Measurements from ENCODE around the gene C16orf92. TPM values are rescaled to one million over a fixed set of nuclear protein-coding genes. Genes with fewer than 3 reads are reported as not detected.
"Not testable (repeated sequence)": the region's sequence is repeated elsewhere in the genome, so short reads cannot be mapped to it uniquely, and the experiment has no call there.

Gene C16orf92
- total RNA-seq, 2 donors from 2014 or later = not detected

GRCh38 chr16:30004424-30004776, 18.6 kb upstream of the C16orf92 start:
- H3K36me3 Mint-ChIP-seq (ENCODE audit: low read depth) = peaks cover 7% of the 10 kb centered on the region
- H3K4me1 Mint-ChIP-seq = peaks cover 15% of the 10 kb centered on the region
- ATAC-seq (peak; percentile 18), DNase-seq (no peak)
- no peaks in the 10 kb centered on the region for H3K9me3 ChIP-seq (ENCODE audit: control insufficient read depth, low read length, poor library complexity, severe bottlenecking)
- no peak overlapping the region for H3K27ac Mint-ChIP-seq
- H3K4me3 Mint-ChIP-seq = peak overlapping the region; percentile 41
- H3K27me3 Mint-ChIP-seq = peaks cover 14% of the 10 kb centered on the region

- no peaks in the 10 kb centered on the region for H3K9me3 ChIP-seq (ENCODE audit: control insufficient read depth, low read length, poor library complexity, severe bottlenecking)
- H3K27ac Mint-ChIP-seq = no peak overlapping the region
- DNase-seq = no peak
- H3K27me3 Mint-ChIP-seq = peaks cover 14% of the 10 kb centered on the region
- peak; percentile 10 for ATAC-seq
- H3K36me3 Mint-ChIP-seq (ENCODE audit: low read depth) = peaks cover 7% of the 10 kb centered on the region
- H3K4me1 Mint-ChIP-seq = peaks cover 11% of the 10 kb centered on the region
- H3K4me3 Mint-ChIP-seq = no peak overlapping the region
Measured at GRCh38 chr16:30004811-30005242, 18.2 kb upstream of the C16orf92 start.

GRCh38 chr16:30005341-30006094, 17.5 kb upstream of the C16orf92 start:
- Mint-ChIP-seq H3K4me3 (no peak overlapping the region), H3K27ac (no peak overlapping the region), H3K36me3 (ENCODE audit: low read depth) (peaks cover 7% of the 10 kb centered on the region), H3K27me3 (peaks cover 14% of the 10 kb centered on the region), H3K4me1 (peaks cover 16% of the 10 kb centered on the region)
- ATAC-seq = peak; percentile 73
- H3K9me3 ChIP-seq (ENCODE audit: control insufficient read depth, low read length, poor library complexity, severe bottlenecking) = no peaks in the 10 kb centered on the region
- DNase-seq = peak in 2 of 3 donors; percentile 23 to 35

GRCh38 chr16:30006095-30006473, 16.9 kb upstream of the C16orf92 start:
- Mint-ChIP-seq H3K27ac (no peak overlapping the region), H3K27me3 (peaks cover 14% of the 10 kb centered on the region), H3K4me1 (peaks cover 17% of the 10 kb centered on the region), H3K36me3 (ENCODE audit: low read depth) (peaks cover 7% of the 10 kb centered on the region), H3K4me3 (no peak overlapping the region)
- no peaks in the 10 kb centered on the region for H3K9me3 ChIP-seq (ENCODE audit: control insufficient read depth, low read length, poor library complexity, severe bottlenecking)
- no peak for DNase-seq
- ATAC-seq = no peak

GRCh38 chr16:30006659-30007377, 16.2 kb upstream of the C16orf92 start:
- DNase-seq = no peak
- H3K9me3 ChIP-seq (ENCODE audit: control insufficient read depth, low read length, poor library complexity, severe bottlenecking) = no peaks in the 10 kb centered on the region
- Mint-ChIP-seq H3K4me3 (no peak overlapping the region), H3K36me3 (ENCODE audit: low read depth) (peaks cover 6% of the 10 kb centered on the region), H3K27ac (no peak overlapping the region), H3K4me1 (peaks cover 16% of the 10 kb centered on the region), H3K27me3 (peaks cover 16% of the 10 kb centered on the region)
- ATAC-seq = no peak

GRCh38 chr16:30007378-30007895, 15.6 kb upstream of the C16orf92 start:
- Mint-ChIP-seq H3K27ac (no peak overlapping the region), H3K4me3 (no peak overlapping the region), H3K36me3 (ENCODE audit: low read depth) (peaks cover 4% of the 10 kb centered on the region), H3K4me1 (peaks cover 15% of the 10 kb centered on the region), H3K27me3 (peaks cover 21% of the 10 kb centered on the region)
- DNase-seq = no peak
- no peak for ATAC-seq
- no peaks in the 10 kb centered on the region for H3K9me3 ChIP-seq (ENCODE audit: control insufficient read depth, low read length, poor library complexity, severe bottlenecking)

- H3K27me3 Mint-ChIP-seq = peaks cover 21% of the 10 kb centered on the region
- peak overlapping the region; percentile 63 for H3K4me3 Mint-ChIP-seq
- no peaks in the 10 kb centered on the region for H3K9me3 ChIP-seq (ENCODE audit: control insufficient read depth, low read length, poor library complexity, severe bottlenecking)
- H3K27ac Mint-ChIP-seq = no peak overlapping the region
- no peak for DNase-seq
- H3K4me1 Mint-ChIP-seq = peaks cover 11% of the 10 kb centered on the region
- peaks cover 4% of the 10 kb centered on the region for H3K36me3 Mint-ChIP-seq (ENCODE audit: low read depth)
- no peak for ATAC-seq
Measured at GRCh38 chr16:30009085-30009862, 13.7 kb upstream of the C16orf92 start.

GRCh38 chr16:30009990-30010843, 12.8 kb upstream of the C16orf92 start:
- DNase-seq (no peak), ATAC-seq (peak; percentile 14)
- H3K27ac Mint-ChIP-seq = no peak overlapping the region
- peak overlapping the region; percentile 92 for H3K4me3 Mint-ChIP-seq
- peaks cover 21% of the 10 kb centered on the region for H3K27me3 Mint-ChIP-seq
- peaks cover 4% of the 10 kb centered on the region for H3K36me3 Mint-ChIP-seq (ENCODE audit: low read depth)
- no peaks in the 10 kb centered on the region for H3K9me3 ChIP-seq (ENCODE audit: control insufficient read depth, low read length, poor library complexity, severe bottlenecking)
- peaks cover 11% of the 10 kb centered on the region for H3K4me1 Mint-ChIP-seq

- DNase-seq (no peak), ATAC-seq (peak; percentile 70)
- no peak within 1 kb of the TSS for H3K27ac Mint-ChIP-seq
- H3K4me3 Mint-ChIP-seq = peak within 1 kb of the TSS; percentile 92
- peaks cover 4% of the 10 kb centered on the region for H3K36me3 Mint-ChIP-seq (ENCODE audit: low read depth)
- H3K9me3 ChIP-seq (ENCODE audit: control insufficient read depth, low read length, poor library complexity, severe bottlenecking) = no peaks in the 10 kb centered on the region
- peaks cover 11% of the 10 kb centered on the region for H3K4me1 Mint-ChIP-seq
- H3K27me3 Mint-ChIP-seq = peaks cover 21% of the 10 kb centered on the region
Measured at GRCh38 chr16:30010844-30011713, 11.9 kb upstream of the C16orf92 start, which contains the start of gene DOC2A. TSS of gene DOC2A (minus strand) at chr16:30011027. CDS start at chr16:30010222, 805 bp downstream.

- H3K27me3 Mint-ChIP-seq = peaks cover 21% of the 10 kb centered on the region
- peak overlapping the region; percentile 92 for H3K4me3 Mint-ChIP-seq
- no peaks in the 10 kb centered on the region for H3K9me3 ChIP-seq (ENCODE audit: control insufficient read depth, low read length, poor library complexity, severe bottlenecking)
- no peak for DNase-seq
- H3K27ac Mint-ChIP-seq = no peak overlapping the region
- ATAC-seq = no peak
- peaks cover 4% of the 10 kb centered on the region for H3K36me3 Mint-ChIP-seq (ENCODE audit: low read depth)
- peaks cover 11% of the 10 kb centered on the region for H3K4me1 Mint-ChIP-seq
Measured at GRCh38 chr16:30011714-30012504, 11.1 kb upstream of the C16orf92 start.

- H3K27ac Mint-ChIP-seq; H3K4me3 Mint-ChIP-seq; ATAC-seq; DNase-seq; H3K9me3 ChIP-seq (ENCODE audit: control insufficient read depth, low read length, poor library complexity, severe bottlenecking); H3K36me3 Mint-ChIP-seq (ENCODE audit: low read depth): not testable (repeated sequence)
- H3K4me1 Mint-ChIP-seq = peaks cover 11% of the 10 kb centered on the region
- peaks cover 21% of the 10 kb centered on the region for H3K27me3 Mint-ChIP-seq
Measured at GRCh38 chr16:30012598-30012997, 10.4 kb upstream of the C16orf92 start.

Data from T-helper 17 cell (primary cell).